Left kidney (tissue), 1 donor: Measurements from ENCODE around the gene FAM81A. TPM values are rescaled to one million over a fixed set of nuclear protein-coding genes. Genes with fewer than 3 reads are reported as not detected.

ENCODE experiments used
- polyA plus RNA-seq: library from polyadenylated mRNA; unstranded; fragments of 120-200 nt; gene quantifications from one replicate; pipeline ENCODE4 v1.2.1, GENCODE V29; 2013; ENCODE audit not compliant: insufficient read length

The FAM81A gene
- polyA plus RNA-seq, 1 donor = 30.7 TPM

Other genes starting within 250 kb of the FAM81A start
- 0.23 TPM for gene LDHAL6B, start 231.3 kb upstream of the FAM81A start, polyA plus RNA-seq
- gene MYO1E, start 65.3 kb upstream of the FAM81A start, polyA plus RNA-seq = 145 TPM
- 0.57 TPM for gene GCNT3, start 173.6 kb downstream of the FAM81A start, polyA plus RNA-seq
- gene GTF2A2, start 219.3 kb downstream of the FAM81A start, polyA plus RNA-seq = 132 TPM